ENCODE results near the gene RAPGEF2.

Gene RAPGEF2

GRCh38 chr4:159197885-159198269, 95.0 kb downstream of the RAPGEF2 start:
- Histone ChIP-seq H3K4me3 (ENCODE audit: low read depth, low read length) (no peak overlapping the region), H3K4me1 (ENCODE audit: control insufficient read depth, insufficient read depth, low read length, unreplicated experiment) (no peaks in the 10 kb centered on the region), H3K27ac (ENCODE audit: low read depth, low read length) (no peak overlapping the region), H3K27me3 (ENCODE audit: insufficient read depth, low read length) (no peaks in the 10 kb centered on the region), H2AFZ (ENCODE audit: low read length, unreplicated experiment) (no peak overlapping the region), H3K36me3 (ENCODE audit: insufficient read depth, low read length) (no peaks in the 10 kb centered on the region), H3K79me2 (ENCODE audit: control insufficient read depth, insufficient read depth, low read length, unreplicated experiment) (no peaks in the 10 kb centered on the region)

DNA sequence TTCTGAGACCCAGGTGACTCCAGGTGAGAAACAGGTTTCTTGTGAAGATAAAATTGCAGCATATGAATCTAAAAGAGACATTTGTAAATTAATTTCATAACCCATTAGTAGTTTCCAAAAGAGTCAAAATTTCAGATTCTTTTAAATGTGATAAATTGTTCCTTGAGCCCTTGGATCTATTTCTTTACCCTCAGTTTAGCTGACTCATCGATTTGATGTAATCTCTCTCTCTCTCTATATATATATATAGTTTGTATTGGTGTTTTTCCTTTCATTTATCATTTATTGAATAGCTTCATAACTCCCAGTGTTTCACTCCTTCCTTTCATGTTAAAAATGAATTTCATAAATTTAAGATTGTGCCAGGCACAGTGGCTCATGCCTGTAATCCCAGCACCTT, 96.9 kb downstream of the RAPGEF2 start:
- no peak overlapping the region for H2AFZ ChIP-seq (ENCODE audit: low read length, unreplicated experiment)
- no peaks in the 10 kb centered on the region for H3K27me3 ChIP-seq (ENCODE audit: insufficient read depth, low read length)
- H3K4me1 ChIP-seq (ENCODE audit: control insufficient read depth, insufficient read depth, low read length, unreplicated experiment), result no peaks in the 10 kb centered on the region
- H3K79me2 ChIP-seq (ENCODE audit: control insufficient read depth, insufficient read depth, low read length, unreplicated experiment), result no peaks in the 10 kb centered on the region
- H3K4me3 ChIP-seq (ENCODE audit: low read depth, low read length), result no peak overlapping the region
- no peaks in the 10 kb centered on the region for H3K36me3 ChIP-seq (ENCODE audit: insufficient read depth, low read length)
- no peak overlapping the region for H3K27ac ChIP-seq (ENCODE audit: low read depth, low read length)

- Histone ChIP-seq H3K36me3 (ENCODE audit: insufficient read depth, low read length) (no peaks in the 10 kb centered on the region), H3K27me3 (ENCODE audit: insufficient read depth, low read length) (no peaks in the 10 kb centered on the region), H3K4me3 (ENCODE audit: low read depth, low read length) (no peak overlapping the region), H3K4me1 (ENCODE audit: control insufficient read depth, insufficient read depth, low read length, unreplicated experiment) (peaks cover under 1% of the 10 kb centered on the region), H3K79me2 (ENCODE audit: control insufficient read depth, insufficient read depth, low read length, unreplicated experiment) (no peaks in the 10 kb centered on the region), H2AFZ (ENCODE audit: low read length, unreplicated experiment) (no peak overlapping the region), H3K27ac (ENCODE audit: low read depth, low read length) (no peak overlapping the region)
Observed at GRCh38 chr4:159201168-159201567, 98.3 kb downstream of the RAPGEF2 start.

DNA sequence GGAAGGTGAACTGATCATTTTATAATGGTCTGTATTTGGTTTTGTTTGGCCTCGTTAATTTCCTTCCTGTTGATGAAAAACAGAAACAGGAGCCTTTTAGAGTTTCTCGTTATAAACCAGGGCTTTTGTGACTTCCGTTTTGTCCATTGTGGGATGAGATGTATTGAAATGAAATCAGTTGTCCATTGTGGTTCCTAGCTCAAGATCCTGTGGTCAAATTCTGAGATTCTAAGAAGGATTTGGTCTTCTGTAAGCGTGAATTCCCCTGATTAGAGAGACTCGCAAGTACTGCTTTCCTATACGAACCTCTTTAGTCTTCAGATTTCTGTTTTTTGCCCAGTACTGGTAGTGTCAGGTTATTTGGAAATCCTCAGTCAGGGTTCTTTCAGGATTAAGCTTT, 101.7 kb downstream of the RAPGEF2 start:
- Histone ChIP-seq H2AFZ (ENCODE audit: low read length, unreplicated experiment) (no peak overlapping the region), H3K4me1 (ENCODE audit: control insufficient read depth, insufficient read depth, low read length, unreplicated experiment) (peaks cover 6% of the 10 kb centered on the region), H3K36me3 (ENCODE audit: insufficient read depth, low read length) (no peaks in the 10 kb centered on the region), H3K4me3 (ENCODE audit: low read depth, low read length) (no peak overlapping the region), H3K27me3 (ENCODE audit: insufficient read depth, low read length) (no peaks in the 10 kb centered on the region), H3K27ac (ENCODE audit: low read depth, low read length) (no peak overlapping the region), H3K79me2 (ENCODE audit: control insufficient read depth, insufficient read depth, low read length, unreplicated experiment) (no peaks in the 10 kb centered on the region)

GRCh38 chr4:159205466-159205865, 102.6 kb downstream of the RAPGEF2 start:
- Histone ChIP-seq H3K36me3 (ENCODE audit: insufficient read depth, low read length) (no peaks in the 10 kb centered on the region), H3K79me2 (ENCODE audit: control insufficient read depth, insufficient read depth, low read length, unreplicated experiment) (no peaks in the 10 kb centered on the region), H3K4me3 (ENCODE audit: low read depth, low read length) (no peak overlapping the region), H3K27ac (ENCODE audit: low read depth, low read length) (no peak overlapping the region), H3K4me1 (ENCODE audit: control insufficient read depth, insufficient read depth, low read length, unreplicated experiment) (peaks cover 6% of the 10 kb centered on the region), H2AFZ (ENCODE audit: low read length, unreplicated experiment) (no peak overlapping the region), H3K27me3 (ENCODE audit: insufficient read depth, low read length) (no peaks in the 10 kb centered on the region)

- Histone ChIP-seq H3K36me3 (ENCODE audit: insufficient read depth, low read length) (no peaks in the 10 kb centered on the region), H3K79me2 (ENCODE audit: control insufficient read depth, insufficient read depth, low read length, unreplicated experiment) (no peaks in the 10 kb centered on the region), H3K4me3 (ENCODE audit: low read depth, low read length) (no peak overlapping the region), H3K27ac (ENCODE audit: low read depth, low read length) (no peak overlapping the region), H2AFZ (ENCODE audit: low read length, unreplicated experiment) (no peak overlapping the region), H3K27me3 (ENCODE audit: insufficient read depth, low read length) (no peaks in the 10 kb centered on the region), H3K4me1 (ENCODE audit: control insufficient read depth, insufficient read depth, low read length, unreplicated experiment) (peaks cover 6% of the 10 kb centered on the region)
Observed at GRCh38 chr4:159206427-159206871, 103.6 kb downstream of the RAPGEF2 start.

DNA sequence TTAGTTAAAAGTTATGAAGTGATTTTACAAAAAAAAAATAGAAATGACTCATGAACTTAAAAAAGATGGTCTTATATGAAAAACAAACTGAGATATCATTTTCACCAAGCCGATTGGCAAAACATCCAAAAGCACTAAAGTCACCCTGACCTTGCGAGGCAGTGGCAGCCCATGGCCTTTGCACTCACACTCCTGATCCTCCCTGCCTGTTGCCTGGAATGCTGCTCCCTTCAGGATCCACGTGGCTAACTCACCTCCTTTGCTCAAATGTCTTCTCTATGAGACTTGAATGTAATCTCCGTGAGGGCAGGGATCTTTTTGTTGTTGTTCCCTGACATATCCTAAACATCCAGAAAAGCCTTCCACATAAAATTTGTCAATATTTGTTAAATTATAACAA, 106.4 kb downstream of the RAPGEF2 start:
- Histone ChIP-seq H2AFZ (ENCODE audit: low read length, unreplicated experiment) (no peak overlapping the region), H3K27me3 (ENCODE audit: insufficient read depth, low read length) (no peaks in the 10 kb centered on the region), H3K27ac (ENCODE audit: low read depth, low read length) (no peak overlapping the region), H3K4me1 (ENCODE audit: control insufficient read depth, insufficient read depth, low read length, unreplicated experiment) (peaks cover 6% of the 10 kb centered on the region), H3K36me3 (ENCODE audit: insufficient read depth, low read length) (no peaks in the 10 kb centered on the region), H3K79me2 (ENCODE audit: control insufficient read depth, insufficient read depth, low read length, unreplicated experiment) (no peaks in the 10 kb centered on the region), H3K4me3 (ENCODE audit: low read depth, low read length) (no peak overlapping the region)

- Histone ChIP-seq H3K36me3 (ENCODE audit: insufficient read depth, low read length) (no peaks in the 10 kb centered on the region), H2AFZ (ENCODE audit: low read length, unreplicated experiment) (no peak overlapping the region), H3K79me2 (ENCODE audit: control insufficient read depth, insufficient read depth, low read length, unreplicated experiment) (no peaks in the 10 kb centered on the region), H3K4me1 (ENCODE audit: control insufficient read depth, insufficient read depth, low read length, unreplicated experiment) (peaks cover 6% of the 10 kb centered on the region), H3K27ac (ENCODE audit: low read depth, low read length) (no peak overlapping the region), H3K27me3 (ENCODE audit: insufficient read depth, low read length) (no peaks in the 10 kb centered on the region), H3K4me3 (ENCODE audit: low read depth, low read length) (no peak overlapping the region)
Observed at GRCh38 chr4:159210975-159211374, 108.1 kb downstream of the RAPGEF2 start.

DNA sequence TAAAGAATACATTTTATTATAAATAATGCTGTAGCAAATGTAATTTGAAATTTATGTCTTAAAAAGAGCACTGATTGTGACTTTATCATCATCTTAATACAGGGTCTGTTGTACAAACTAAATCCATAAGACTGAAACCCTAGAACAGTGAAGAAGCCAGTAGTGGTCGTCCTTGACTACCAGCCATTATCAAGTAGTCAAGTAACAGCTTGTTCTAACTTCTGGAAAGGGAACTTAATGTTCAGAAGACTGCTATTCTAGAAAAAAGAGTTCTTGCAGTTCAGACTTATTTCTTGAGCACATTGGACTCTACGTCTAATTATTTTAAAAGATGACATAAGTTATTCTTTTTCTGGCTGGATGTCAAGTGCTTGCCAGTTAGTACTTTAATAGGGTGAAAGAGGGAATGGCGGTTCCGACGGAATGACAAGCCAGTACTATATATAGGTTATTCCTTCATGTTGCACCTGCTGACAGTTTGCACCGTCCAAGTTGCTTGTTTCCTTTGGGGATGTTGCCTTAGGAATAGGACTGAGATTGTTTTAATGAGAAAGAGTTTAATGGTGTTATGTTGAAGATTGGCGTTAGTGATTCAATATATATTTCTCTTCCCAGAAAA, 109.9 kb downstream of the RAPGEF2 start:
- Histone ChIP-seq H2AFZ (ENCODE audit: low read length, unreplicated experiment) (no peak overlapping the region), H3K4me1 (ENCODE audit: control insufficient read depth, insufficient read depth, low read length, unreplicated experiment) (no peaks in the 10 kb centered on the region), H3K27ac (ENCODE audit: low read depth, low read length) (no peak overlapping the region), H3K27me3 (ENCODE audit: insufficient read depth, low read length) (no peaks in the 10 kb centered on the region), H3K79me2 (ENCODE audit: control insufficient read depth, insufficient read depth, low read length, unreplicated experiment) (no peaks in the 10 kb centered on the region), H3K36me3 (ENCODE audit: insufficient read depth, low read length) (no peaks in the 10 kb centered on the region), H3K4me3 (ENCODE audit: low read depth, low read length) (no peak overlapping the region)

DNA sequence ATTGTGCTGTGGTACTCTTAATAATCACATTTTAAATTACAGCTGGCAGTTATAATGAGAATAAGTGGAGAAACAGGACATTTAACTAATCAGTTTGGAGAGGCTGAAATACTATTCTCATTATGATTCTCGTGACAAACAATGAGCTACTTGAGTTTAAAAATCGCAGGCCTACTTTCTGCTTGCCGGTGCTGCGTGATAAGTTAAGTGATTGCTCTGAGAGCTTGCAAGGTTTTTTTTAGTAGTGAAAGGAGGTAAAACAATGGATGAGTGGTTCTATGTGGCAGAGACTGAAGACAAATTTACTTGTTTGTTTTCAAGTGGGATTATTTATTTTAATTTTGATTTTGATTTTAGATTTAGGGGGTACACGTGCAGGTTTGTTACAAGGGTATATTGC, 114.0 kb downstream of the RAPGEF2 start:
- no peak overlapping the region for H3K27ac ChIP-seq (ENCODE audit: low read depth, low read length)
- no peak overlapping the region for H2AFZ ChIP-seq (ENCODE audit: low read length, unreplicated experiment)
- H3K36me3 ChIP-seq (ENCODE audit: insufficient read depth, low read length), result no peaks in the 10 kb centered on the region
- no peaks in the 10 kb centered on the region for H3K4me1 ChIP-seq (ENCODE audit: control insufficient read depth, insufficient read depth, low read length, unreplicated experiment)
- no peak overlapping the region for H3K4me3 ChIP-seq (ENCODE audit: low read depth, low read length)
- H3K27me3 ChIP-seq (ENCODE audit: insufficient read depth, low read length), result no peaks in the 10 kb centered on the region
- no peaks in the 10 kb centered on the region for H3K79me2 ChIP-seq (ENCODE audit: control insufficient read depth, insufficient read depth, low read length, unreplicated experiment)

DNA sequence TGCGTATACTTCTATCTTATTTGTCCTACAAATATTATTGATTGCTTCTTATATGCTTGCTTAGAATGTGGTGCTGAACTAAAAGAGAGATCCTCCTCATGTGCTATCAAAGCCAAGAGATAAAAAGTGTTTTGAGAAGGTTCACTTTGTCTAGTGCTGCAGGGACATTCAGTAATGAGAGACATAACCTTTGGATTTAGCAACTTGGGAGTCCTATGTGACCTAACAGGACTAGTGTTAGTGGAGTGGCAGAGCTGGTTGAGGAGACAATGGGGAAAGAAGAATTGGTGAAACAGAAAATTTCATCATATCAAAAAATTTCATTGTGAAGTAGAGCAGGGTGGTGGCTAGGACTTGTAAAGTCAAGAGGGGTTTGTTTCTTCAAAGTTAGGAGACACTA, 117.0 kb downstream of the RAPGEF2 start:
- no peaks in the 10 kb centered on the region for H3K4me1 ChIP-seq (ENCODE audit: control insufficient read depth, insufficient read depth, low read length, unreplicated experiment)
- no peaks in the 10 kb centered on the region for H3K27me3 ChIP-seq (ENCODE audit: insufficient read depth, low read length)
- no peaks in the 10 kb centered on the region for H3K79me2 ChIP-seq (ENCODE audit: control insufficient read depth, insufficient read depth, low read length, unreplicated experiment)
- H2AFZ ChIP-seq (ENCODE audit: low read length, unreplicated experiment), result no peak overlapping the region
- no peak overlapping the region for H3K4me3 ChIP-seq (ENCODE audit: low read depth, low read length)
- no peaks in the 10 kb centered on the region for H3K36me3 ChIP-seq (ENCODE audit: insufficient read depth, low read length)
- H3K27ac ChIP-seq (ENCODE audit: low read depth, low read length), result no peak overlapping the region

Data from ACC112 (cell line).